ENCODE measurements around the gene MMP20.

Gene MMP20

GRCh38 chr11:102587722-102588121 is 37.4 kb downstream of the MMP20 start:
- Histone ChIP-seq H3K4me3 (ENCODE audit: low read depth, low read length, poor library complexity, severe bottlenecking) (no peak overlapping the region), H3K4me1 (ENCODE audit: insufficient read depth, low read length, severe bottlenecking) (peaks cover 3% of the 10 kb centered on the region), H3K9ac (ENCODE audit: low read length) (no peak overlapping the region), H3K9me3 (ENCODE audit: low read length) (0 out of 2 replicates have a peak, but pooled peaks cover 4% of the 10 kb centered on the region), H3K36me3 (ENCODE audit: insufficient read depth, low read length) (no peaks in the 10 kb centered on the region), H3K27ac (ENCODE audit: low read depth, low read length, poor library complexity, severe bottlenecking) (no peak overlapping the region), H3F3A (ENCODE audit: insufficient read depth, low read length) (no peaks in the 10 kb centered on the region), H3K27me3 (ENCODE audit: insufficient read depth, low read length) (no peaks in the 10 kb centered on the region), H3K9me2 (ENCODE audit: low read depth, low read length) (no peaks in the 10 kb centered on the region), H3K4me2 (ENCODE audit: low read length) (no peak overlapping the region), H2AFZ (ENCODE audit: low read length) (no peak overlapping the region), H4K20me1 (ENCODE audit: insufficient read depth, low read length) (no peaks in the 10 kb centered on the region), H3K79me2 (ENCODE audit: insufficient read depth, low read length) (no peaks in the 10 kb centered on the region)
- TF ChIP-seq EZH2 (IDR thresholded peaks at IDR 0.05; ENCODE audit: borderline replicate concordance, low read length) (no peak), CTCF (IDR thresholded peaks at IDR 0.05; ENCODE audit: low read length) (no peak)

GRCh38 chr11:102583141-102583873 is 41.8 kb downstream of the MMP20 start:
- TF ChIP-seq CTCF (IDR thresholded peaks at IDR 0.05; ENCODE audit: low read length) = no peak
- no peak for TF ChIP-seq EZH2 (IDR thresholded peaks at IDR 0.05; ENCODE audit: borderline replicate concordance, low read length)
- H3K4me1 ChIP-seq (ENCODE audit: insufficient read depth, low read length, severe bottlenecking) = peaks cover 8% of the 10 kb centered on the region
- no peaks in the 10 kb centered on the region for H3K36me3 ChIP-seq (ENCODE audit: insufficient read depth, low read length)
- H3K9me2 ChIP-seq (ENCODE audit: low read depth, low read length) = no peaks in the 10 kb centered on the region
- H3K27me3 ChIP-seq (ENCODE audit: insufficient read depth, low read length) = no peaks in the 10 kb centered on the region
- H3K4me2 ChIP-seq (ENCODE audit: low read length) = no peak overlapping the region
- no peaks in the 10 kb centered on the region for H4K20me1 ChIP-seq (ENCODE audit: insufficient read depth, low read length)
- H3K4me3 ChIP-seq (ENCODE audit: low read depth, low read length, poor library complexity, severe bottlenecking) = no peak overlapping the region
- H3K27ac ChIP-seq (ENCODE audit: low read depth, low read length, poor library complexity, severe bottlenecking) = no peak overlapping the region
- no peaks in the 10 kb centered on the region for H3F3A ChIP-seq (ENCODE audit: insufficient read depth, low read length)
- no peaks in the 10 kb centered on the region for H3K79me2 ChIP-seq (ENCODE audit: insufficient read depth, low read length)
- no peak overlapping the region for H3K9ac ChIP-seq (ENCODE audit: low read length)
- H3K9me3 ChIP-seq (ENCODE audit: low read length) = 0 out of 2 replicates have a peak, but pooled peaks cover 4% of the 10 kb centered on the region
- no peak overlapping the region for H2AFZ ChIP-seq (ENCODE audit: low read length)

- H3K4me1 ChIP-seq (ENCODE audit: insufficient read depth, low read length, severe bottlenecking) = peaks cover 8% of the 10 kb centered on the region
- H3K9me3 ChIP-seq (ENCODE audit: low read length) = 0 out of 2 replicates have a peak, but pooled peaks cover 4% of the 10 kb centered on the region
- TF ChIP-seq EZH2 (IDR thresholded peaks at IDR 0.05; ENCODE audit: borderline replicate concordance, low read length) (no peak), CTCF (IDR thresholded peaks at IDR 0.05; ENCODE audit: low read length) (no peak)
- H2AFZ ChIP-seq (ENCODE audit: low read length) = no peak overlapping the region
- H3F3A ChIP-seq (ENCODE audit: insufficient read depth, low read length) = no peaks in the 10 kb centered on the region
- H3K9ac ChIP-seq (ENCODE audit: low read length) = no peak overlapping the region
- H4K20me1 ChIP-seq (ENCODE audit: insufficient read depth, low read length) = no peaks in the 10 kb centered on the region
- H3K27me3 ChIP-seq (ENCODE audit: insufficient read depth, low read length) = no peaks in the 10 kb centered on the region
- no peaks in the 10 kb centered on the region for H3K9me2 ChIP-seq (ENCODE audit: low read depth, low read length)
- no peaks in the 10 kb centered on the region for H3K36me3 ChIP-seq (ENCODE audit: insufficient read depth, low read length)
- no peak overlapping the region for H3K27ac ChIP-seq (ENCODE audit: low read depth, low read length, poor library complexity, severe bottlenecking)
- no peak overlapping the region for H3K4me3 ChIP-seq (ENCODE audit: low read depth, low read length, poor library complexity, severe bottlenecking)
- no peak overlapping the region for H3K4me2 ChIP-seq (ENCODE audit: low read length)
- H3K79me2 ChIP-seq (ENCODE audit: insufficient read depth, low read length) = no peaks in the 10 kb centered on the region
Measured at GRCh38 chr11:102582140-102582539, 43.0 kb downstream of the MMP20 start.
